IPS-18a (cell line): ENCODE data around the gene OR5H6.

Experiments
- H3K27ac ChIP-seq: one replicate; pipeline ENCODE4 v1.5.1; 2013; ENCODE audit warnings: low read length
- H3K27me3 ChIP-seq: one replicate; pipeline ENCODE4 v1.6.1; 2013; ENCODE audit warnings: mild to moderate bottlenecking, low read length; ENCODE audit not compliant: control insufficient read depth, insufficient read depth
- H3K36me3 ChIP-seq: one replicate; pipeline ENCODE4 v1.6.1; 2013; ENCODE audit warnings: low read depth, low read length; ENCODE audit not compliant: control insufficient read depth
- H3K4me1 ChIP-seq: one replicate; pipeline ENCODE4 v1.6.1; 2013; ENCODE audit warnings: low read depth, low read length; ENCODE audit not compliant: control insufficient read depth
- H3K4me3 ChIP-seq: one replicate; pipeline ENCODE4 v1.5.1; 2013; ENCODE audit warnings: low read length
- H3K9ac ChIP-seq: one replicate; pipeline ENCODE4 v1.6.1; 2013; ENCODE audit warnings: mild to moderate bottlenecking, low read length, moderate library complexity
- H3K9me3 ChIP-seq: one replicate; pipeline ENCODE4 v1.6.1; 2013; ENCODE audit warnings: low read depth, low read length; ENCODE audit not compliant: control insufficient read depth

Gene OR5H6

GRCh38 chr3:98269846-98270245 lies 5.8 kb downstream of the OR5H6 start:
- no peaks in the 10 kb centered on the region for H3K4me1 ChIP-seq
- H3K9ac ChIP-seq, result no peak overlapping the region
- peaks cover 4% of the 10 kb centered on the region for H3K9me3 ChIP-seq
- no peaks in the 10 kb centered on the region for H3K36me3 ChIP-seq
- H3K27me3 ChIP-seq, result no peaks in the 10 kb centered on the region
- H3K27ac ChIP-seq, result no peak overlapping the region
- H3K4me3 ChIP-seq, result no peak overlapping the region

- no peak overlapping the region for H3K4me3 ChIP-seq
- no peaks in the 10 kb centered on the region for H3K36me3 ChIP-seq
- no peak overlapping the region for H3K27ac ChIP-seq
- no peaks in the 10 kb centered on the region for H3K27me3 ChIP-seq
- H3K9me3 ChIP-seq, result peaks cover 4% of the 10 kb centered on the region
- H3K4me1 ChIP-seq, result no peaks in the 10 kb centered on the region
- no peak overlapping the region for H3K9ac ChIP-seq
Measured at GRCh38 chr3:98272126-98272525, 8.1 kb downstream of the OR5H6 start.

- no peak overlapping the region for H3K4me3 ChIP-seq
Measured at GRCh38 chr3:98274914-98275313, 10.9 kb downstream of the OR5H6 start.

GRCh38 chr3:98282205-98282604 lies 18.2 kb downstream of the OR5H6 start, which contains the start of gene OR5H2:
OR5H2 (plus strand) TSS chr3:98282505; CDS start chr3:98282903, 398 bp downstream.
- Histone ChIP-seq H3K27ac (no peak within 1 kb of the TSS), H3K27me3 (no peaks in the 10 kb centered on the region), H3K36me3 (no peaks in the 10 kb centered on the region), H3K4me1 (peaks cover 3% of the 10 kb centered on the region), H3K4me3 (no peak within 1 kb of the TSS), H3K9ac (no peak within 1 kb of the TSS), H3K9me3 (no peaks in the 10 kb centered on the region)

More at GRCh38 chr3:98274914-98275313, 10.9 kb downstream of the OR5H6 start:
- Histone ChIP-seq H3K36me3 (no peaks in the 10 kb centered on the region), H3K4me1 (peaks cover 3% of the 10 kb centered on the region), H3K27me3 (no peaks in the 10 kb centered on the region), H3K9ac (no peak overlapping the region), H3K27ac (no peak overlapping the region), H3K9me3 (peaks cover 4% of the 10 kb centered on the region)

GRCh38 chr3:98290916-98291315 lies 26.9 kb downstream of the OR5H6 start:
- H3K27me3 ChIP-seq, result no peaks in the 10 kb centered on the region
- no peak overlapping the region for H3K4me3 ChIP-seq
- H3K36me3 ChIP-seq, result no peaks in the 10 kb centered on the region
- H3K27ac ChIP-seq, result no peak overlapping the region
- no peak overlapping the region for H3K9ac ChIP-seq
- no peaks in the 10 kb centered on the region for H3K9me3 ChIP-seq
- no peaks in the 10 kb centered on the region for H3K4me1 ChIP-seq

GRCh38 chr3:98291332-98291957 lies 27.4 kb downstream of the OR5H6 start:
- Histone ChIP-seq H3K27ac (no peak overlapping the region), H3K27me3 (no peaks in the 10 kb centered on the region), H3K36me3 (no peaks in the 10 kb centered on the region), H3K4me1 (no peaks in the 10 kb centered on the region), H3K9ac (no peak overlapping the region), H3K4me3 (no peak overlapping the region), H3K9me3 (no peaks in the 10 kb centered on the region)
